HG03342 (cell line): ENCODE data around the gene CRYBB2.
"Not testable (repeated sequence)": the region's sequence is repeated elsewhere in the genome, so short reads cannot be mapped to it uniquely, and the experiment has no call there.

Source experiments
- ATAC-seq: cut with Tn5 transposase; IDR thresholded peaks from one replicate; pipeline ENCODE4 v1.9.1; 2021; ENCODE audit warnings: mild to moderate bottlenecking, moderate library complexity; ENCODE audit not compliant: unreplicated experiment

CRYBB2 gene

GRCh38 chr22:25232301-25232700 is 12.9 kb downstream of the CRYBB2 start:
- no peak for ATAC-seq

GRCh38 chr22:25233706-25234105 is 14.3 kb downstream of the CRYBB2 start:
- not testable (repeated sequence) for ATAC-seq

GRCh38 chr22:25235547-25236290 is 16.3 kb downstream of the CRYBB2 start:
- peak; percentile 62 for ATAC-seq

- no peak for ATAC-seq
Measured at GRCh38 chr22:25236417-25236816, 17.0 kb downstream of the CRYBB2 start.

GRCh38 chr22:25237503-25237902 is 18.1 kb downstream of the CRYBB2 start:
- ATAC-seq: no peak

GRCh38 chr22:25238058-25238457 is 18.6 kb downstream of the CRYBB2 start:
- ATAC-seq: not testable (repeated sequence)

GRCh38 chr22:25255169-25255568 is 35.7 kb downstream of the CRYBB2 start:
- not testable (repeated sequence) for ATAC-seq

- ATAC-seq: not testable (repeated sequence)
Measured at GRCh38 chr22:25267567-25267966, 48.1 kb downstream of the CRYBB2 start.

- not testable (repeated sequence) for ATAC-seq
Measured at GRCh38 chr22:25268902-25269301, 49.5 kb downstream of the CRYBB2 start.

GRCh38 chr22:25270061-25270460 is 50.6 kb downstream of the CRYBB2 start:
- ATAC-seq: not testable (repeated sequence)

GRCh38 chr22:25273231-25273630 is 53.8 kb downstream of the CRYBB2 start:
- ATAC-seq: not testable (repeated sequence)

GRCh38 chr22:25273928-25274327 is 54.5 kb downstream of the CRYBB2 start:
- ATAC-seq: not testable (repeated sequence)

- not testable (repeated sequence) for ATAC-seq
Measured at GRCh38 chr22:25280118-25280517, 60.7 kb downstream of the CRYBB2 start.
